SKM-1 treated with dmso at 0.1 percent for 144 hours (cell line): ENCODE data around the gene SLC16A5.
"Not testable (repeated sequence)": the region's sequence is repeated elsewhere in the genome, so short reads cannot be mapped to it uniquely, and the experiment has no call there.

Experiments
- DNase-seq: peaks from one replicate; lab custom pipeline; 2025; ENCODE audit not compliant: unreplicated experiment; lab: John Stamatoyannopoulos, UW

SLC16A5 gene

DNA sequence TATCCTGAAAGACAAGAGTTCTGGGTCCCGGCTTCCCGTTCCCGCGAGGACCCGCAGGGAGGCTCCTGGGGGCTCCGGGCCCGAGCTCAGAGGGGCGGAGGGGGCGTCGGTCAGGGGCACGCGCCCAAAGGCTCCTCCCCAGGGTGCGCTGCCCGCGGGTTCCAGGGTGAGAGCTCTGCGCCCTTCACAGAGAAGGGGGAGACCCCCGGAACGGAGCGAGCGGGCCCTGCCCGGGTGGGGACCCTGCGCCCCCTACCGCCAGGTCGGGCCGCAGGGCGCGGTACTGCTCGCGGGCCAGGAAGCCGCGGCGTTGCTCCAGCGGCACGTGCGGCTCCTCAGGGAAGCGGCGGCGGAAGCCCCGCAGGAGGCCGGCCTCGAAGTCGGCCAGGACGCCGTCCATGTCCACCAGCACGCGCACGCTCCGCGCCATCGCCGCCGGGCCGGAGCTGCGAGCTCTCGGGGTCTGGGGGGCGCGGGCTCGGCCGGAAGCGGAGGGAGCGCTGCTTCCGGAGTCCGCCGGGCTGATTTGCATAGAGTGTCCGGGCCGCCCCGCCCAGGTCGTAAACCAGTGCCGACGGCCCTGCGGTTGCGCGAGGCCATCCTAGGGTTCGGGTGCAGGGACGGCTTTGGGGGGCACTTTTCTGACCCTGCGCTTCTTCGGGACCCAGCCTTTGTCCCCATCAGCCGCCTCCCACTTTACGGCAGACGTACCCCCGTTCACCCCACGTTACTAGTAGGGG is 43.7 kb downstream of the SLC16A5 start, which contains the start of gene NT5C:
Gene NT5C (minus strand): TSS at position 465 of the 740 bp plus-strand sequence. CDS start 35 bp downstream, at position 430.
- DNase-seq = peak; percentile 64

DNA sequence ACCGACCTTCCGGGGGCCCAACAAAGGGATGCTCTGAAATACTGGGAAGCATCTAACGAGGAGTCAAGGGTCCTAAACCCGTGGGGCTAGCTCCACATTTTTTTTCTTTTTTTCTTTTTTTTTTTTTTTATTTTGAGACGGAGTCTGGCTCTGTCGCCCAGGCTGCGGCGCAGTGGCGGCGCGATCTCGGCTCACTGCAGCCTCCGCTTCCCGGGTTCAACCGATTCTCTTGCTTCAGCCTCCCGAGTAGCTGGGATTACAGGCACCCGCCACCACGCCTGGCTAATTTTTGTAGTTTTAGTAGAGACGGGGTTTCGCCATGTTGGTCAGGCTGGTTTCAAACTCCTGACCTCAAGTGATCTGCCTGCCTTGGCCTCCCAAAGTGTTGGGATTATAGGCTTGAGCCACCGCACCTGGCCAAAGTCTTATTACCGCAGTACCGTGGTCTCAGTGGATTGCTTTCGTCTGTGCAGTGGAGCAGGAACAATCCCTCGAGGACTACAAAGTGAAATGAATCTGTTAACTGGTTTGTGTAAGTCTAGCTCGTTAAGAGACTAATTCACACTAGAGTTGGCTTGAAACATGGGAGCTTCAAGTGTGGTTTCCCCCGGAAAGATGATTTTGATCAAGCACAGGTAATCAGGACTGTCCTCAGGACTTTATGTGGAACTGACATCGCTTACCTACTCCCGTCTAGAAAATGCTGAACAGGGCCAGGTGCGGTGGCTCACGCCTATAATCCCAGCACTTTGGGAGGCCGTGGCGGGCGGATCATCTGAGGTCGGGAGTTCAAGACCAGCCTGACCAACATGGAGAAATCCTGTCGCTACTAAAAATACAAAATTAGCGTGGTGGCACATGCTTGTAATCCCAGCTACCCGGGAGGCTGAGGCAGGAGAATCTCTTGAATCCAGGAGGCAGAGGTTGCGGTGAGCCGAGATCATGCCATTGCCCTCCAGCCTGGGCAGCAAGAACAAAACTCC is 44.6 kb downstream of the SLC16A5 start:
- DNase-seq = not testable (repeated sequence)

- DNase-seq = no peak
Observed at GRCh38 chr17:75133001-75133400, 45.2 kb downstream of the SLC16A5 start.

DNA sequence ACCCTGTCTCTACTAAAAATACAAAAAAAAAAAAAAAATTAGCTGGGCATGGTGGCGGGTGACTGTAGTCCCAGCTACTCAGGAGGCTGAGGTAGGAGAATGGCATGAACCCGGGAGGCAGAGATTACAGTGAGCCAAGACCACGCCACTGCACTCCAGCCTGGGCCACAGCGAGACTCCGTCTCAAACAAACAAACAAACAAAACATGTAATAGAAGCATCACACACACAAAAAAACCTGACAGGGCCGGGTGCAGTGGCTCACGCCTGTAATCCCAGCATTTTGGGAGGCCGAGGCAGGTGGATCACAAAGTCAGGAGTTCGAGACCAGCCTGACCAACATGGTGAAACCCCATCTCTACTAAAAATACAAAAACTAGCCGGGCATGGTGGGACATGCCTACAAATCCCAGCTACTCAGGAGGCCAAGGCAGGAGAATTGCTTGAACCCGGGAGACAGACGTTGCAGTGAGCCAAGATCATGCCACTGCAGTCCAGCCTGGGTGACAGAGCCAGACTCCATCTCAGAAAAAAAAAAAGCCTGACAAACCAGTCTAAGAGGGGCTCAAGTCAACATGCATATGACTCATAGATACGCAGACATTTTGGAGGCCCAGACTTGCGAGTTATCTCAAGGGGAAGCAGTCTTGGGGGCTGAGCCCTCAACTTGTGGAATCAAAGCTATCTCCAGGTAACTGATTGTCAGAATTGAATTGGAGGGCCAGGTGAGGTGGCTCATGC is 46.0 kb downstream of the SLC16A5 start:
- not testable (repeated sequence) for DNase-seq

DNA sequence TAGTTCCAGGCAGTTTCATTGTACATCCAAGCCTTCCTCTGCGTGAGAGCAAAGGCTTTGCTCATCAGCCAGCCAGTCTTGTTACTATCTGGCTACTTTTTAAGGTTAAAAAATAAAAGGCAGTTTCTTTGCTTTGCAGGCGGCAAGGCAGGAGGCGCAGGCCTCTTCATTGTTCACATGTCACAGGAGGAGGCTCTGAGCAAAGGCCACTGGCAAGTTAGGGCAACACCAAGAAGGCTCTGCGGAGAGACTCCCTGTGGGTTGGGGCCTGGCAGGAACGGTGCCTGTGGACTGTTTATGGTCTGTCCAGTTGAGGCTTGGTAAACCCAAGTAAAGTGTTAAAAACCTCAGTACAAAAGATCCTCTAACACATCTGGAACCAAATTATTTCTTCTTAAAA is 47.7 kb downstream of the SLC16A5 start:
- no peak for DNase-seq

DNA sequence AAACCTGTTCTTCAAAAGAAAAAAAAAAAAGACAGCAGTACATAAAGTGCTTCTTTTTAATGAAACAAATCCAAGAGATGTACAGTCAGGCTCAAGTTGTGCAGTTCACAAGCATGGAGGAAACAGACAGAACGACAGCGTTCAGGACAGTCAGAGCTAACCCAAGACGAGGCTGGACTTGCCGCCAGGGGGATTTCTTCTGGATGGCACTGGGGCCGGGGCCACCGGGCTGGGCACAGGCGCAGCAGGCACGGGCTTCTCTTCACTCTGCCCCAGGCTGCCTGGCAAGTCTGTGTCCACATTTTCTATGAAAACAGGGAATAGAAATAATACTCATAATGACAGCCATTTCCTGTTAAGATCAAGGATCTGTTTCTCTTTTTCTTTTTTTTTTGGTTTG is 48.2 kb downstream of the SLC16A5 start:
- DNase-seq = no peak

- not testable (repeated sequence) for DNase-seq
Observed at GRCh38 chr17:75137762-75138161, 50.0 kb downstream of the SLC16A5 start.

GRCh38 chr17:75138519-75138918 is 50.8 kb downstream of the SLC16A5 start:
- DNase-seq = no peak

- DNase-seq = no peak
Observed at GRCh38 chr17:75142236-75142971, 54.6 kb downstream of the SLC16A5 start.

DNA sequence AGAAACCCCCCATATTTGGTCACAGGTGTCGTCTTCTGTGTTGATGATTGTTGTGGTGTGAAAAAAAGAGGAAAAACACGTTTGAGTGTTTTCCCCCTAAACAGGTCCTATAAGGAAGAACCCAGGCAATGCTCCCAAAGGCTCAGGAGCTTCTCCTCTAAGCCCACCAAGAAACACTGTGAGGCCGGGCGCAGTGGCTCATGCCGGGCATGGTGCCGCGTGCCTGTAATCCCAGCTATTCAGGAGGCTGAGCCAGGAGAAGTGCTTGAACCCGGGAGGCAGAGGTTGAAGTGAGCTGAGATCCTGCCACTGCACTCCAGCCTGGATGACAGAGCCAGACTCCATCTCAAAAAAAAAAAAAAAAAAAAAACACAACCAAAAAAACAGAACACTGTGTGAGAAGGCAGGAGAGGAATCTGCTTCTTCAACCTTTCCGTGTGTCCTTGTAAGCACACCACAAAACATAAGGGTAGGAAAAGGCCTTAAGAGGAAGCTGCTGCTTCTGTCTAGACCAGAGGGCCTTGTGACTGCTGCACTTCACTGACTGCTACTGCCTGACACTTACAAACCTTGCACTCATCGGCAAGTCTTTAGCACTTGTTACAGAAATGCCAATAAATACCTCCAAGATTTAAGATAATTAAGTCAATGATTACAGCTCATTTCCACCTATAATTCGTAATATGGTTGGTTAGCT is 57.2 kb downstream of the SLC16A5 start:
- DNase-seq = no peak

DNA sequence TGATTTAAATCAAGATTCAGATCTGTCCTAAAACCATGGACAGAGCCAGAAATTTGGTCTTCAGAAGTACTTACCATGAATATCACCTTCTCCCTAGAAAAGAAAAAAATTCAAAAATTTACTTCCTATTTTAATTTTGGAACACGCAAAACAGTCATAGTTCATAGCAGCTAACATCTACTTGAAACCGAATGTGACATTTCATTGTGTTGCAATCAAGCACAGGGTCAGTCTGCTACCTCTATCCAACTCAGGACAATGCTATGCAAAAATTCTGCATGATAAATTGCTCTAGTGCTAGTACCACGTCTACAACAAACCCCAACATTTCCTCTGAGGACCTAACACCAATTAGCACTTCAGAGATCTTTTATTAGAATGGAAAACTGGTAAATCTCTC is 58.8 kb downstream of the SLC16A5 start:
- no peak for DNase-seq

GRCh38 chr17:75147878-75148546 is 60.3 kb downstream of the SLC16A5 start:
- no peak for DNase-seq

- DNase-seq = no peak
Observed at GRCh38 chr17:75151930-75152329, 64.2 kb downstream of the SLC16A5 start.

- DNase-seq = no peak
Observed at GRCh38 chr17:75152523-75152921, 64.8 kb downstream of the SLC16A5 start.

DNA sequence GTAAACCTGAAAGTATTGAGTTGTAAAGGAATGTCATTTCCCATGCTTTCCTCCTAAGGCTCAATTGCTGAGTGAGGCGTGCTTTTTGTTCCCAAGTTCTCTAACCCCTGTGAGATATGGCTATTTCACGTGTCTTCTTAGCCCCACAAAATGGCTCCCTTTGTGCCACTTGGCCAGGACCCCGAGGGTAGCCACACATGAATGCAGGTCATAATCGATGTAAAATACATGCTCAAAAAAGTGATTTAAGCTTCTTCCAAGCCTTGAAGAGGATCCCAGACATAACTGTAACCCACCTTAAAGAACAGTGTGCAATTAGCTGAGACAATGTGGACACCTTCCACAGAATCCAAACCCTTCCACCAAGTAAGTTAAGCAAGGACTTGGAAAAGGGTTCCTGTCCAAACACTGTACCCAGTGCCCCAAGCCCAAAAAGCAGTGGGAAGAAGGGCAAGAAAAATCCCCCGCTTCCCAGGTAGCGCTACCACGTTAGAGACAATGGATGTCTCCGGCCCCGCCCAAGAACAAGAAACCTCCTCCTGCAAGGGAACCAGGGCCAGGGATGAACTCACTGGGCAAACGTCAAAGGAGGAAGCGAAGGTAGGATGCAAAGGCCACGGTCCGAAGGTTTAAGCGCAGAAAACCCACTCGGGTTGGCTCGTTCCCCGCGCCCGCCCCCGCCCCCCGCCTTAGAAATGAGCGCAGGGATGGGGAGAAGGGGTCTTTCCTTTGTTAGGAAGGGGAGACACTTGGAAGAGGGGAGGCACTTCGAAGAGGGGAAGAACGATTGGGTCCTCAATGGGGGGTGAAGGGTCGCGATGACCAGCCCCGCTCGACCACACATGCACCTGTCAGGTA is 65.4 kb downstream of the SLC16A5 start:
- peak; percentile 64 for DNase-seq

DNA sequence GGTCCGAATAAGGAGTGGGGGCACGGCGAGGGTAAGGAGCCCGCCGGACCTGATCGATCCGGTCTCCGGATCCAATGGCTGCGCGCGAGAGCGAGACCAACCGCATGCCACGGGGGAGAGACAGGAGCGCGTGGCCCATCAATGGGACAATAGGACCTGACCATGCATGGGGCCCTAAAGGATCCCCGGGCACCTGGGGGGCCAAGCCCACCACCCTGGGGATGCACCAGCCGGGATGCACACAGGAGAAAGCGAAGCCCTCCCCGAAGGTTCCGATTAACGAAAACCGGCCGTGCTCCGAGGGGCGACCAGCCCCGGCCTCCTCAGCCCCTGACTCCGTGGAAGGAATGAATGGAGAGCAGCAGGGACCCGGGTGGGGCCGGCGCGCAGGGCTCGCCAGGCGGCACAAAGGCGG is 66.0 kb downstream of the SLC16A5 start:
- DNase-seq = no peak

DNA sequence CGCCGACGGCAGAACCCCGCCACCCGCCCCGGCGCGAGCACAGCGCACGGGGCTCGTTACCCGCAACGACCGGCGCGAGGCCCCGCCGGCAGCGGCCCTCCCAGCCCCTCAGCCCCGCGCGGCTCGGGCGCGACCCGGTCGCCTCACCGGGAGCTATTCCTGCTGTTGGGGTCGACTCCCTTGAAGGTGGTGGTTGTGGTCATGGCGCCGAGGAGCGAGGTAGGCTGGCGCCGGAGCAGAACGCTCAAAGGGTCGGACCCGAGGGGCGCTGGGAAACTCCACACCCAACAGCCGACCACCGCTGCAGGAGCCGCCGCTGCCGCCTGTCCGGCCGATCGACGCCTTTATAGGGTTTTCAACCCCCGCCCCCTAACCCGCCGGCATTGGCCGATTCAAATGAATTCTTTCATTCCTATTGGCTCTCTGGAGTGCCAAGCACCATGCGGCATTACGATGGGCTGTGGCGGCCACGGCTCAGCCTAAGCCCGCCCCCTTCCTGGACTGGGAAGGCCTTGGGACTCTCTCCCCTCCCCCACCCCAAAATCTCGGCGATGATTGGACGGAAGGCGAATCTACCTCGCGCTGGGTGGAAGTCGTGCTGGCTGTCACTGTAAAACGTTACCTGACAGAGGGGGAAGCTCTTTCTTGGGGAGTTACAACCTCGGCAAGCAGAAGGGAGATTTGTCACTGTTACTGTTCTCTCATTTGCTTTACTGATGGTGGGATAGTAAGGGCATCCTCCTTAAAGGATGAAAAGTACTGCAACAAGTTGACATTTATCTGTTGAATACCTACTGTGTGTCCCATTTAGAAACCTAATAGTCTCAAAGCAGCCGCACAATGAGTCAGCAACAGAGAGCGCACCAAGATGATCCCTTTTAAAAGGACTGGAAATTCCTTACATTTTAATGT is 66.7 kb downstream of the SLC16A5 start, which contains the start of gene JPT1:
Gene JPT1 (minus strand): TSS at position 318 of the 912 bp plus-strand sequence. CDS start 115 bp downstream, at position 203.
- DNase-seq = peak; percentile 93
